OCI-LY7 (cell line): ENCODE measurements around the gene ZMPSTE24.

Source experiments
- EZH2phosphoT487 ChIP-seq: fragments of 200-600 bp; sonication (generic); IDR thresholded peaks from 2 replicates; pipeline ENCODE4 v1.6.1; 2018; ENCODE audit warnings: low read depth, borderline replicate concordance, mild to moderate bottlenecking, mixed run types, antibody characterized with exemption, low read length, moderate library complexity, mixed read lengths
- TF ChIP-seq, protein P1 (sequence below): fragments of 200-600 bp; sonication (generic); conservative IDR thresholded peaks from 2 replicates; pipeline ENCODE4 v1.5.1; 2014; ENCODE audit warnings: mild to moderate bottlenecking, antibody characterized with exemption, low read length, moderate library complexity, mixed read lengths

DNA sequence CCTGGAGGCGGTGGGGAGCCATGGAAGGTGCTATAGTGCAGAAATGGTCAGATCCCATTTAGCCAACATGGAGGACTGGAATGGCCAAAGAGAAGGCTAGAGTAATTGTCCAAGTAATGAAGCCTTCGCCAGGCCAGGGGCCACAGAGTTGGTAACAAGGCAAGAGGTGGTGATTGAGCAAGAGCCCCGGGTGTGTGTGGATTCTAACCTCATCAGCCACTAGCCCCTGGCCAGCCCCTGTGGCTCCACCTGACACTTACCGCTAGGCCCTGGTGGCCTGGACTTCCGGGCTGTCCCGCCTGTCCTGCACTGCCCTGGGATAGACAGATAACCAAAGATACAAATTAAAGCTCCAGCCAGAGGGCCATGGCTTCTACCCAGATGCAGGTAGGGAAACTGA lies 49.1 kb downstream of the ZMPSTE24 start:
- TF ChIP-seq, protein P1, sequence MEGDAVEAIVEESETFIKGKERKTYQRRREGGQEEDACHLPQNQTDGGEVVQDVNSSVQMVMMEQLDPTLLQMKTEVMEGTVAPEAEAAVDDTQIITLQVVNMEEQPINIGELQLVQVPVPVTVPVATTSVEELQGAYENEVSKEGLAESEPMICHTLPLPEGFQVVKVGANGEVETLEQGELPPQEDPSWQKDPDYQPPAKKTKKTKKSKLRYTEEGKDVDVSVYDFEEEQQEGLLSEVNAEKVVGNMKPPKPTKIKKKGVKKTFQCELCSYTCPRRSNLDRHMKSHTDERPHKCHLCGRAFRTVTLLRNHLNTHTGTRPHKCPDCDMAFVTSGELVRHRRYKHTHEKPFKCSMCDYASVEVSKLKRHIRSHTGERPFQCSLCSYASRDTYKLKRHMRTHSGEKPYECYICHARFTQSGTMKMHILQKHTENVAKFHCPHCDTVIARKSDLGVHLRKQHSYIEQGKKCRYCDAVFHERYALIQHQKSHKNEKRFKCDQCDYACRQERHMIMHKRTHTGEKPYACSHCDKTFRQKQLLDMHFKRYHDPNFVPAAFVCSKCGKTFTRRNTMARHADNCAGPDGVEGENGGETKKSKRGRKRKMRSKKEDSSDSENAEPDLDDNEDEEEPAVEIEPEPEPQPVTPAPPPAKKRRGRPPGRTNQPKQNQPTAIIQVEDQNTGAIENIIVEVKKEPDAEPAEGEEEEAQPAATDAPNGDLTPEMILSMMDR = no peak
- TF ChIP-seq EZH2phosphoT487 = no peak
